Colonic mucosa (tissue), 4 donors: Measurements from ENCODE around the gene RBP7. TPM values are rescaled to one million over a fixed set of nuclear protein-coding genes. Genes with fewer than 3 reads are reported as not detected.
"Not testable (repeated sequence)": the region's sequence is repeated elsewhere in the genome, so short reads cannot be mapped to it uniquely, and the experiment has no call there.

Experiments used
- DNase-seq: peaks from one replicate; pipeline ENCODE4 v3.0.0-alpha.2; 2020
- H3K27ac ChIP-seq: fragments of 200-600 bp; one replicate; pipeline ENCODE4 v1.8.0; 2021
- H3K27me3 ChIP-seq: fragments of 200-600 bp; one replicate; pipeline ENCODE4 v1.8.0; 2021
- H3K36me3 ChIP-seq: fragments of 200-600 bp; one replicate; pipeline ENCODE4 v1.8.0; 2021
- H3K4me1 ChIP-seq: fragments of 200-600 bp; one replicate; pipeline ENCODE4 v1.8.0; 2021; ENCODE audit warnings: mild to moderate bottlenecking
- H3K4me3 ChIP-seq: fragments of 200-600 bp; one replicate; pipeline ENCODE4 v1.8.0; 2021
- H3K9ac ChIP-seq, 2 donors: one replicate each; pipeline ENCODE4 v1.7.0; 2013; ENCODE audit warnings: control low read depth in 2 of 2, low read depth in 2 of 2, low read length in 2 of 2
- H3K9me3 ChIP-seq: fragments of 200-600 bp; one replicate; pipeline ENCODE4 v1.8.0; 2021
- intact Hi-C: fragments of 100-400 bp; cut with DNase I; formaldehyde crosslinking; loops from one replicate; pipeline ENCODE4 v1.14.1; 2022
- total RNA-seq, 2 donors: library from RNA; stranded (reverse); fragmentation: NEBNext Ultra II Directional in 1 of 2; extraction: Animal tissue kit (Norgen Biotek cat#: 25700) in 1 of 2; gene quantifications; one replicate each; pipeline ENCODE4 v1.2.1, GENCODE V29; 2021
- TF ChIP-seq, protein P1 (sequence below): fragments of 200-600 bp; IDR thresholded peaks from one replicate; pipeline ENCODE4 v1.8.0; 2022; ENCODE audit warnings: antibody characterized with exemption, mild to moderate bottlenecking
- donor health status: healthy.
- donor health status: DM: no; HTN: no; CAD: no.
- donor health status: DM: no; HTN: no; CAD: no.

Gene RBP7
- total RNA-seq, 2 donors from 2014 or later: 0.56 to 1.6 TPM

DNA sequence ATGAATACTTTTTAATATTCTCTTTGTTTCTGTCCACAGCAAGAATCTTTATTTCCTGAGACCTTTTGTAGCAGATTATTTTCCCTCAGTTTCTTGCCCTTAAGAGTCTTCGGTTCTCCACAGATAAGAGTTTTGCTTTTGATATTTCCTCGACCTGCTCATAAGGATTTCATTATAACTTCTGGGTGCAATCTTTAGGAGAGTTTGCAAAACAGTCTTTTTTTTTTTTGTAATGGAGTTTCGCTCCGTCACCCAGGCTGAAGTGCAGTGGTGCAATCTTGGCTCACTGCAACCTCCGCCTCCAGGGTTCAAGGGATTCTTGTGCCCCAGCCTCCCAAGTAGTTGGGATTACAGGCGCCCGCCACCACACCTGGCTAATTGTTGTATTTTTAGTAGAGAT lies 25.6 kb downstream of the RBP7 start:
- Histone ChIP-seq H3K36me3 (no peaks in the 10 kb centered on the region), H3K4me3 (no peak overlapping the region), H3K27ac (no peak overlapping the region), H3K9ac (no peak overlapping the region), H3K27me3 (no peaks in the 10 kb centered on the region), H3K9me3 (no peaks in the 10 kb centered on the region), H3K4me1 (no peaks in the 10 kb centered on the region)
- intact Hi-C loops: no loop called here
- DNase-seq: no peak
- TF ChIP-seq, protein P1, sequence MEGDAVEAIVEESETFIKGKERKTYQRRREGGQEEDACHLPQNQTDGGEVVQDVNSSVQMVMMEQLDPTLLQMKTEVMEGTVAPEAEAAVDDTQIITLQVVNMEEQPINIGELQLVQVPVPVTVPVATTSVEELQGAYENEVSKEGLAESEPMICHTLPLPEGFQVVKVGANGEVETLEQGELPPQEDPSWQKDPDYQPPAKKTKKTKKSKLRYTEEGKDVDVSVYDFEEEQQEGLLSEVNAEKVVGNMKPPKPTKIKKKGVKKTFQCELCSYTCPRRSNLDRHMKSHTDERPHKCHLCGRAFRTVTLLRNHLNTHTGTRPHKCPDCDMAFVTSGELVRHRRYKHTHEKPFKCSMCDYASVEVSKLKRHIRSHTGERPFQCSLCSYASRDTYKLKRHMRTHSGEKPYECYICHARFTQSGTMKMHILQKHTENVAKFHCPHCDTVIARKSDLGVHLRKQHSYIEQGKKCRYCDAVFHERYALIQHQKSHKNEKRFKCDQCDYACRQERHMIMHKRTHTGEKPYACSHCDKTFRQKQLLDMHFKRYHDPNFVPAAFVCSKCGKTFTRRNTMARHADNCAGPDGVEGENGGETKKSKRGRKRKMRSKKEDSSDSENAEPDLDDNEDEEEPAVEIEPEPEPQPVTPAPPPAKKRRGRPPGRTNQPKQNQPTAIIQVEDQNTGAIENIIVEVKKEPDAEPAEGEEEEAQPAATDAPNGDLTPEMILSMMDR: no peak

DNA sequence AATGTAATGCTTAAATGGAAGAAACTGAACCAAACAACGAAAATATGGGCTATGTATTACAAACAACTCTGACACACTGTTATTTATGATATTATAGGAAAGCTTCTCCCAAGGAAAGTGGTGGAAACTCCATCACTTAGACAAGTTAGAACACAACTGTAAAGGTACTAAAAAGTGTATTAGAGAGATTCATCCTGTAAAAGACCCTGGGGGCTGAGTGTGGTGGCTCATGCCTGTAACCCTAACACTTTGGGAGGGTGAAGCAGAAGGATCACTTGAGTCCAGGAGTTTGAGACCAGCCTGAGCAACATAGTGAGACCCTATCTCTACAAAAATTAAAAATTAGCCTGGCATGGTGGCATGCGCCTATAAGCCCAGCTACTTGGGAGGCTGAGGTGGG lies 28.3 kb downstream of the RBP7 start:
- no peak overlapping the region for H3K4me3 ChIP-seq
- TF ChIP-seq, protein P1: no peak
- no peaks in the 10 kb centered on the region for H3K36me3 ChIP-seq
- no peaks in the 10 kb centered on the region for H3K9me3 ChIP-seq
- intact Hi-C loops: no loop called here
- no peak overlapping the region for H3K9ac ChIP-seq
- no peaks in the 10 kb centered on the region for H3K4me1 ChIP-seq
- no peak overlapping the region for H3K27ac ChIP-seq
- DNase-seq: no peak
- H3K27me3 ChIP-seq: no peaks in the 10 kb centered on the region

- DNase-seq: no peak
- no peak overlapping the region for H3K9ac ChIP-seq
- H3K27ac ChIP-seq: no peak overlapping the region
- H3K27me3 ChIP-seq: no peaks in the 10 kb centered on the region
- H3K4me3 ChIP-seq: no peak overlapping the region
- no peaks in the 10 kb centered on the region for H3K36me3 ChIP-seq
- no peaks in the 10 kb centered on the region for H3K4me1 ChIP-seq
- H3K9me3 ChIP-seq: no peaks in the 10 kb centered on the region
- intact Hi-C loops: no loop called here
- TF ChIP-seq, protein P1: no peak
These were observed 30.0 kb downstream of the RBP7 start for GRCh38 chr1:10027027-10027426.

GRCh38 chr1:10028956-10029500 lies 32.0 kb downstream of the RBP7 start:
- H3K27ac ChIP-seq, H3K9ac ChIP-seq, intact Hi-C loops, DNase-seq, H3K4me3 ChIP-seq, H3K4me1 ChIP-seq, H3K36me3 ChIP-seq, H3K9me3 ChIP-seq, H3K27me3 ChIP-seq: not testable (repeated sequence)

- Histone ChIP-seq H3K27ac (no peak overlapping the region), H3K9me3 (no peaks in the 10 kb centered on the region), H3K4me3 (no peak overlapping the region), H3K27me3 (no peaks in the 10 kb centered on the region), H3K36me3 (no peaks in the 10 kb centered on the region), H3K4me1 (peaks cover 9% of the 10 kb centered on the region), H3K9ac (no peak overlapping the region)
- TF ChIP-seq, protein P1: no peak
- intact Hi-C loops: loop anchor here (5.0 kb wide), 3 partner anchors 76 to 154 kb away; no protein-coding TSS in a partner anchor
- no peak for DNase-seq
These were observed 34.4 kb downstream of the RBP7 start for GRCh38 chr1:10031461-10031860.

DNA sequence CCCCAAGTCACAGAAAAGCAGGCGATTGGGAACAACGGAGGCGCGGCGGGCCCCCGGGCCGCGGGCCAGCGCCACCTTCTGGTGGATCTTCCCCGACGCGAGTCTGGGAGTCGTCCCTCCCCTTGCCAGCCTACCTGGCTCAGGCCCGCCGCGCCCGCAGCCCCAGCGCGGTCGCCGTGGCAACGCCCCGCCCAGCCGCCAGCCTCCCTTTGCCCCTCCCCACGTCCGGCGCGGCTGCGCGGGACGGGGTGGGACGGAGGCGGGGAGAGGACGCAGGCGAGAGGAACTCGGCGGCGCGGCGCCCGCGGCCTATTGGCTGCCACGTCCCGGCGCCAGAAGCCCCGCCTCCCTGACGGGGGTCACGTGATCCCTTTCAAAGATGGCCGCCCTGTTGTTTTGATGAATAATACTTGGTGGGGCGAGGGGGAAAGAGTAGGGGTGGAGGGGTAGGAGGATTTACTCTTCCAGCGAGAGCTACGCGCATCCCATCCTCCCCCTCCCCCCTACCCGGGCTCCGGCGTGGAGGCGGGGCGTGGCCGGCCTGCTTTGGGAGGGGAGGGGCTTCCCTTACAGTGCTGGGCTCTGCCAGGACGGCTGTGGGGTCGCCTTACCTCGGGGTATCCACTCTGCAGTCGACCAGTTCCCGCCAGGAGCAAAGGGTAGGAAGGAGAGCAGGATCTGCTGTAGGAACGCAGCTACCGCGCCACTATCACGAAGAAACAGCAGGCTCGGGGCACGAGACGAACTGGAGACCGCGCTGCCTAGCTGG lies 35.7 kb downstream of the RBP7 start, which contains the start of gene UBE4B:
UBE4B (plus strand) TSS at position 369 of the 769 bp plus-strand sequence. CDS start 713 bp downstream, outside the sequence.
- TF ChIP-seq, protein P1: peak; percentile 87
- Histone ChIP-seq H3K9me3 (no peaks in the 10 kb centered on the region), H3K9ac (peak within 1 kb of the TSS; percentile 76 to 90), H3K36me3 (no peaks in the 10 kb centered on the region), H3K4me1 (peaks cover 9% of the 10 kb centered on the region), H3K27me3 (no peaks in the 10 kb centered on the region), H3K4me3 (peak within 1 kb of the TSS; percentile 78), H3K27ac (peak within 1 kb of the TSS; percentile 91)
- intact Hi-C loops: loop anchor here (5.0 kb wide), 3 partner anchors 75 to 155 kb away; no protein-coding TSS in a partner anchor
- DNase-seq: peak; percentile 97
